GM12872 (cell line): ENCODE results near the gene ARID1B.

ENCODE experiments used
- CTCF ChIP-seq: IDR thresholded peaks from 3 replicates; pipeline ENCODE4 v1.5.1; 2011; ENCODE audit warnings: low read depth, mild to moderate bottlenecking, low read length, moderate library complexity; ENCODE audit not compliant: insufficient read depth

The ARID1B gene

DNA sequence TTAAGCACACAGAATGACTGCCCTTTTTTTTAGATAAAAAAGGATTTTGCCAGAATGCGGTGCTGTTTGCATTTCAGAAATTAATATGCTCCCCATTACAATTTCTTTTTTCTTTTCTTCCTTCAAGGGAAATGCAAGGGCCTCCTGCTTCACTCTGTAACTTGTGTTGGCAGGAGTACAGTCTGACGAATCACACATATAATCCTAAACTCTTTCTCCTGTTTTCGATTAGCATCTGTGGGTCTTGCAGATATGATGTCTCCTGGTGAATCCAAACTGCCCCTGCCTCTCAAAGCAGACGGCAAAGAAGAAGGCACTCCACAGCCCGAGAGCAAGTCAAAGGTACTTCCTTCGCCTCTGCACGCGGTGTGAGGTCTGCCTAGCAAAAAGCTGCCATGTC, 396.6 kb downstream of the ARID1B start:
- no peak for TF ChIP-seq CTCF

DNA sequence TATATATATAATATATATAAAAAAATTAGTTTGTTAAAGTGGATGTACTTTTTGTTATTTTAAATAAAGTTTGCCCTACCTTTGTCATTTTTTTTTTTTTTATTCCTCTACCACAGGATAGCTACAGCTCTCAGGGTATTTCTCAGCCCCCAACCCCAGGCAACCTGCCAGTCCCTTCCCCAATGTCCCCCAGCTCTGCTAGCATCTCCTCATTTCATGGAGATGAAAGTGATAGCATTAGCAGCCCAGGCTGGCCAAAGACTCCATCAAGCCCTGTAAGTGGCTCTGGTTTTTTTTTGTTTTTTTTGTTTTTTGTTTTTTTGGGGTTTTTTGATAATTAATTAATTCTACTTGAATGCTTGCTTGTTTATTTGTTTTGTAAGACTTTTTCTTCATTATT, 397.6 kb downstream of the ARID1B start:
- TF ChIP-seq CTCF = no peak

GRCh38 chr6:157177731-157178336, 400.7 kb downstream of the ARID1B start:
- TF ChIP-seq CTCF = no peak

- TF ChIP-seq CTCF = no peak
These were observed 404.5 kb downstream of the ARID1B start for GRCh38 chr6:157181649-157182048.

GRCh38 chr6:157182503-157183264, 405.5 kb downstream of the ARID1B start:
- no peak for TF ChIP-seq CTCF

DNA sequence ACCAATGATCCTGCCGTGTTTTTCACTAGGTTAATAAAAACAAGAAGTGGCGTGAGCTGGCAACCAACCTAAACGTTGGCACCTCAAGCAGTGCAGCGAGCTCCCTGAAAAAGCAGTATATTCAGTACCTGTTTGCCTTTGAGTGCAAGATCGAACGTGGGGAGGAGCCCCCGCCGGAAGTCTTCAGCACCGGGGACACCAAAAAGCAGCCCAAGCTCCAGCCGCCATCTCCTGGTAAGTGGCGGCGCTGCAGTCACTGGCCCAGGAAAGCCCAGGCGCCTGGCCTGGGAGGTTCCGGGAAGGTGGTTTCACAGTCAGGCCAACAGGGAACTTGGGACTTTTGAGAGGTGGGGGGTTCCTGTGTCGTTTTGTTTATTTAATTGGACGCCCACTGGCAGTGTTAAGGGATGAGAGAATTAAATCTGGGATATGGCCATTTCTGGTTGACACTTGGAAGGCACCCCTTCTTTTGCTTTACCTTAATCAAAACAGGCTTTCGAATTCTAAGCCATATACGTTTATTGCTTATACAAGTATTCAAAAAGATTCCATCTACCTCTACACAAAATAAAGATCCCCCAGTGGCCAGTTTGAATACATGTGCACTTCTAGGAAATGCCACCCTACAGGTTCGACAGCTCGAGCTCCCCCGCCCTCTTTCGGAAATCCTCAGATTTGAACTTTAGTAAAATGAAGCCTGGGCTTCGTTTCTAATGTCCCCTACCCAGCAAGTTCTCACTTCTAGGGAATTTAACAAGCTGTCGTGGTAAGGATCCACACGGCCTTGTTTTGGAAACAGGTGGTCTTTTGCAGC, 407.2 kb downstream of the ARID1B start:
- TF ChIP-seq CTCF = peak; percentile 70

DNA sequence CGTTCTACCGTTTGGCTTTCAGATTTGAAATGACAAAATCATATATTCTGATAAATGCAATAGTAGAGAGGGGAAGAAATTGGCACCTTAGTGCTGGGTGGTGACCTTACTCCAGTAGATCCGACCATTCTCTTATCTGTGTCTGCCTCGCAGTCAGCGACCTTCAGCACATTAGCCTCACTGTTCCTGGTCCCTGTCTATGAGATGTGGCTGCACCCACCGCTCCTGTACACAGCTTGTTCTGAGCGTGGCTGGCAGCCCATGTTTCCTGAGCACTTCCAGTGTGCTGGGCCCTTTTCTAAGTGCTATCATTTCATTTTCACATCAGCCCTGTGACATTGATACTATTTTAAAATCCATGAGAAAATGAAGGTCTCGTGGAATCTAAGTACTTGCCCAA, 408.0 kb downstream of the ARID1B start:
- no peak for TF ChIP-seq CTCF
